NCI-H2107 treated with DMSO at 0.1 percent for 48 hours (cell line): Measurements from ENCODE around the gene QKI.

Experiments
- DNase-seq: peaks from one replicate; lab custom pipeline; 2025; ENCODE audit not compliant: unreplicated experiment; lab: John Stamatoyannopoulos, UW

The QKI gene

DNA sequence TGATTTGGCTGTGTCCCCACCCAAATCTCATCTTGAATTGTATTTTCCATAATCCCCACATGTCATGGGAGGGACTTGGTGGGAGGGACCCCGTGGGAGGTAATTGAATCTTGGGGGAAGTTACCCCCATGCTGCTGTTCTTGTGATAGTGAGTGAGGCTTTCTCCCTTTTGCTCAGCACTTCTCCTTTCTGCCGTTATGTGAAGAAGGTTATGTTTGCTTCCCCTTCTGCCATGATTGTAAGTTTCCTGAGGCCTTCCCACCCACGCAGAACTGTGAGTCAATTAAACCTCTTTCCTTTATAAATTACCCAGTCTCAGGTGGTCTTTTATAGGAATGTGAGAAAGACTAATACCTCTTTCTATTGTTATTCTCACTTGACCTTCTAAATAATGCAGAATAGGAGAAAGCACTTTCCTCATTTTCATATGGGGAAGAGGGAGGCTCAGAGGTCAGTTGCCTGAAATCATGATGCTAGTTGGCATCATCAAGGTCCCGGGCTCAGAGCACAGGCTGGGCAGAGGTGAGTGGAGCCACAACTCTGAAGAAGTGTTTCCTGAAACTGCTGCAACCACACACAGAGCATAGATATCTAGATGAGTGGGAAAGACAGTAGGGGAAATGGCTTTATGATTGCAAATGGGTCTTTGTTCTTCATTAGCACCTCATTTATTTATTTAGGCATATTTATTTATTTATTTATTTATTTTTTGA is 191.0 kb downstream of the QKI start:
- no peak for DNase-seq

DNA sequence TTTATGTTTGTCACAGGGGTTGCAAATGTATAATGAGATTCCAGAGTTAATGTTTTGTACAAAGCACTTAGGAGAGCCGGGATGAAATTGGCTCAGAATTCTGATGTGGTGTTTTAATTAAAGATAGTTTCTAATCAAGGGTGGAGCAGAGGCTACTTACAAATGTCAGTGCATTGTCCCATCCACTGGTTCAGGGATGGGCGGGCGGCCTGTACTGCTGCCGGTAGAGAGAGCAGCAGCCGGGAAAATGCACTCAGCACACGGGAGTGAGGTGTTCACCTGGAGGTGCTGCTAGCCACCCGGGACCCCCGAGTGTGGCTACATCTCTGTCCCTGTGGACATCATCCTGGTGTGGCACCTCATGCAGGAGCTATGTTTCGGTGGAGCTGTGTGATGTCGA is 193.3 kb downstream of the QKI start:
- DNase-seq, result no peak

DNA sequence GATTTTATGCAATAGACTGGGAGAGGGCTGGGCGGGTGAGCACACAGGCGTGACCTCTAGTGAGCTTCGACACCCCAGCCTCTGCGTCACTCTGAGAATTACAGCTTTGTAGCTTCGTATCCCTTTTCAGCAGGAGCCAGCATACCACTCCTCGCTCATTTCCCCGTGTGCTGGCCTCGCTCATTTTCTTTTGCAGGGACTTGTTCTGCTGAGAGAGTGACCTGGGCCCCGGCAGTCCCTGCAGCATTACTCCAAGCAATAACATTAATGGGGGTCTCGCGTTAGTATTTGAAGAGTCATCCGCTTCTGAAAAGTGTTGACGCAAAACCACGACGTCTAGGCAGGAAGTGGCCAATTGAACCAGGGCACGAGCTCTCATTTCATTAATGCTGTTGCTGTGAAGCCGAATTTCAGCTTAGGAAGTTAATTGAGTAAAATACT is 193.7 kb downstream of the QKI start:
- DNase-seq, result no peak

DNA sequence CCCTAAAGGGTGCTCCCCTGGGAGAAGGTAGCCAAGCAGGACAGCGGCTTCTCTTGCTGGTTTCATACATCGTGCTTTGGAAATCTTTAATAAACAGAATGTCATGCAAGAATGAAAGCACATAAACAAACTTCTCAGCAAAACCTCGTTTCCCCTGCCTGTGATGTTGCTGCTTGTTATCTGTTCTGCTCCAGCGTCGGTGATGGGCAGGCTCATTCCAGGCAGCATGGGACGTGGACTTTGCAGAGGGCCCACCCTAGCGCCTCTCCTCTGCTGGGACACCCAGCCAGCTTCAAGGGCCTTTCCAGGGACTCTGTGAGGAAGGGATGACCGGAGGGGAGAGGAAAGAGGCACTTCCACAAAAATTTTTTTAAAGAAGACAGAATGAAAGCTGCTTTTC is 197.7 kb downstream of the QKI start:
- no peak for DNase-seq

DNA sequence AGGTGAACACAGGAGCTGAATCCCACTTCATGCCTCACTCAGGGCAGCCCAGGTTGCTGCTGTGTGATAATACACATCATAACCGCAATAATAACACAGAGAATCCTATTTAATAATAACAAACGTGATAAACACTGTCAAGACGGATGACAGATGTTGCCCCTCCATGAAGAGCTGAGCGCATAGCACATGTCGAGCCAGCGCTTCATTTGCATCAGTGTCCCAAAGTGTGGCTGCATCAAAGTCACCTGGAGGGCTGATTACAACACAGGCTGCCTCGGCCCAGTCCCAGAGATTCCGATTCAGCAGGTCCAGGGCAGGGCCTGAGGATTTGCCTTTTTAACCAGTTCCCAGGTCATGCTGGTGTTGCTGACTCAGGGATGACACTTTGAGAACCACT is 198.5 kb downstream of the QKI start:
- DNase-seq, result no peak

DNA sequence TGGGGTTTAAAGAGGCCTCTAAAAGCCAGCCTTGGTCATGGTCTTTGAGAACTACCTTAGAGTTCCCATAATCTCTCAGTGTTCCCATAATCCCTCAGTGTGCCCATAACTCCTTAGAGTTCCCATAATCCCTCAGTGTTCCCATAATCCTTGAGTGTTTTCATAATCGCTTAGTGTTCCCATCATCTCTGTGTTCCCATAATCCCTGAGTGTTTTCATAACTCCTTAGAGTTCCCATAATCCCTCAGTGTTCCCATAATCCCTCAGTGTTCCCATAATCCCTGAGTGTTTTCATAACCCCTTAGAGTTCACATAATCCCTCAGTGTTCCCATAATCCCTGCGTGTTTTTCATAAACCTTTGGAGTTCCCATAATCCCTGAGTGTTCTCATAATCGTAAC is 199.2 kb downstream of the QKI start:
- no peak for DNase-seq

DNA sequence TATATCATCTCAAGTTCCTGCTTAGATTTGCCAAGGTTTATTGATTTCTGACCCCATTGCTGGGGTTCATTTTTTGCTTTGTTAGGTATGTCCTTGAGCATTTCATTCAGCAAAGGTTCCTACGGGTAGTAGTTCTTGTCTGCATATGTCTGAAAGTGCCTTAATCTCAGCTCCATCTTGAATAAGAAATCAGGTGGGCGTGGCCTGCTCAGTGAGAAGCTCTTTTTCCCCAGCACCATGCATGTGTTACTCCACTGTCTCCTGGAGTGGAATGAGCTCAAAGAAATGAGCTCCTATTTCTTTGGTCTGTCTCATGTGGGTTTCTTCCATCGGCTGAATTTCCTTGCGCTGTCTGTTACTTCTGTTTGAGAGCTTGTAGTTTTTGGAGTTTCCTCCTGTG is 201.9 kb downstream of the QKI start:
- no peak for DNase-seq

DNA sequence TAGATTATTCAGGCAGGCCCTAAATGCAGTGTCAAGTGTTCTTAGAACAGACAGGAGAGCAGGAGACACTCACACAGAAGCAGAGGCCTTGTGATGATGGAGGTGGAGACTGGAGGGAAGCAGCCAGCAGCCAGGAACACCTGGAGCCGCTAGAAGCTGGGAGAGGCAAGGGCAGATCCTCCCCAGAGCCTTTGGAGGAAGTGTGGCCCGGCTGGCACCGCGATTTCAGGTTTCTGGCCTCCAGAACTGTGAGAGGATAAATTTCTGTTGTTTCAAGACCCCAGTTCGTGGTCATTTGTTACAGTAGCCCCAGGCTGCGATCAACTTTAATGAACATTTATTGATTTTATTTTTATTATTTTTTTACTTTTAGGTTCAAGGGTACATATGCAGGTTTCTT is 203.0 kb downstream of the QKI start:
- DNase-seq, result no peak

DNA sequence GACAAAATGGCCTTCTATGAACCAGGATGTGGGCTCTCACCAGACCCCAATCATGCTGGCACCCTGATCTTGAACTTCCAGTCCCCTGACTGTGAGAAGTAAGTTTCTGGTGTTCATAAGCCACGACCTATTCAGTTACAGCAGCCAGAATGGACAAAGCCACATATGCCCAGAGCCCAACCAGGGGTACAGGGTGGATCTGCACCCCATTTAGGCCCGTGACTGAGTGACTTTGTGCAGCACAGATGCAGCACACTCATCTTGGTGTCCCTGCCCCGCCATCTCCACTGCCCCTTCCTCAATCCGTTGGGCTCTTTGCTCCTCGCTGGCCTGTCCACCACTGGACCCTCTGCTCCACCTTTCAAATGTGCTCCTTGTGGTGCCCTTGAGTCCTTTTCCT is 205.6 kb downstream of the QKI start:
- DNase-seq, result no peak

DNA sequence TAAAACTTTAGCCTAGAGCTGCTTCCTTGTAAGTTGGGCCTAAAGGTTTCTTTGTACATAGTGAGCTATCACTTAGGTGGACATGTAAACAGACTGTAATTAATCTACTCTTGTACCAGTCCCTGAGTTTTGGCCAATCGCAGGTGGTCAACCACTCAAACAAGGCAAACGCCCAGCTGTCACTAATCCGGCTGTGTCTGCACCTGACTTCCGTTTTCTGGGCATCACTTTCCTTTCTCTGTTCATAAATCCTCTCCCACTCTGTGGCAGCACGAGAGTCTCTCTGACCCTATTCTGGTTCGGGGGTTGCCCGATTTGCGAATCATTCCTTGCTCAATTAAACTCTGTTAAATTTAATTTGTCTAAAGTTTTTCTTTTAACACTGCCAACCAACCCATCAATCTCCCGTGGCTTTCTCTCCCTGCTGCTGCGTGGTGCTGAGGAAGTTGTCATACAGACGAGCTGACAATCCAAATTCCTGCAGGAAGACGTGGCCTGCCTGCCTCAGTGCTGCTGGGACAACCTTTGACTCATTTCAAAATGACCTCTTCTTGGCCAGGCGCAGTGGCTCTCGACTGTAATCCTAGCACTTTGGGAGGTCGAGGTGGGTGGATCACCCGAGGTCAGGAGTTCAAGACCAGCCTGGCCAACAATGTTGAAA is 206.3 kb downstream of the QKI start:
- DNase-seq, result no peak

DNA sequence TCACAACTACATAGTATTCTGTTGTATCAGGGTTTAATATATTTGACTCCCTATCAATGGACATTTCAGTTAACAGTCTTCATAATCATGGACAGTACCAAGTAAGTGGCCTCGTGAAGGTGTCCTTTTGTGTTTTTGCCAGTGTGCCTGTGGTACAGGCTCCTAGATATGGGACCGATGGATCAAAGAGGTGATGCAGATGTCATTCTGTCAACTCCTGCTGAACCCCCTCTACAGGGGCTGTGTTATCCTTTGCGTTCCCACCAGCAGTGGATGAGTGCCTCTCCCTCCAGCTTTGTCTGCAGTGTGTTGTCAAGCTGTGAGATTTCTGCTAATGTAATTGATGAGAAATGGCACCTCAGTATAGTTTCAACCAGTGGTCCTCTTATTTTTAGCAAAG is 210.7 kb downstream of the QKI start:
- no peak for DNase-seq

DNA sequence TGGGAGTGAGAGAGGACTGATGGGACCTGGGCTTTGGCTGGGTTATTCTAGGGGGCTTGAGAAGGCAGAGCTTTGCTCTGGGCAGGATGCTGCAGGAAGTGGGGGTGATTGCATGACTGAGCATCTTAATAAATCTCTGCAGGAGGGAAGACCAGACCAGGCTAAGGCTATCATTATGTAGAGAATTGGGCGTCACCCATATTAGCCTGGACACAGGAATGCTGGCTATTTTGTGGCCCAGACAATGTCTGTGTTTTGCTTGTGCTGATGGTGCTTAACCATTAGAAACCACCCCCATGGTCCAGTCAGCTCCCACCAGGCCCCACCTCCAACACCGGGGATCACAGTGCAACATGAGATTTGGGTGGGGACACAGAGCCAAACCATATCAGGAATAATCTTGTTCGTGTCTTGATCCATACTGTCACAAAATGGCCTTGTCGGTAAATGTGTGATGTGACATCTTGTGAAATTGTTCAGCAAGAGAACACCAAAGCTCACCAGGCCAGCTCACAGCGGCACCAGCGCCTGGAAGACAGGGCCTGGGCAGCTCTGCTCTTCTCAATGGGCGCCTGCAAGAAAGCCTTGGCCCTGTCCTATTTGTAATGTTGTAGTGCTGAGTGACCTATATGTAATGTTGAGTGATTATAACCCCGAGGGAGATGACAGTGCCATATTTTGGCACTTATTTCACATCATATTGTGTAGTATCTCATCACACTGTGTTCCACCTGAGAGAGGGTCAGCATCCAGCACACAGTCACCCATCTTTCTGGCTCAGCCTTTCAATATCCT is 211.8 kb downstream of the QKI start:
- DNase-seq, result no peak

DNA sequence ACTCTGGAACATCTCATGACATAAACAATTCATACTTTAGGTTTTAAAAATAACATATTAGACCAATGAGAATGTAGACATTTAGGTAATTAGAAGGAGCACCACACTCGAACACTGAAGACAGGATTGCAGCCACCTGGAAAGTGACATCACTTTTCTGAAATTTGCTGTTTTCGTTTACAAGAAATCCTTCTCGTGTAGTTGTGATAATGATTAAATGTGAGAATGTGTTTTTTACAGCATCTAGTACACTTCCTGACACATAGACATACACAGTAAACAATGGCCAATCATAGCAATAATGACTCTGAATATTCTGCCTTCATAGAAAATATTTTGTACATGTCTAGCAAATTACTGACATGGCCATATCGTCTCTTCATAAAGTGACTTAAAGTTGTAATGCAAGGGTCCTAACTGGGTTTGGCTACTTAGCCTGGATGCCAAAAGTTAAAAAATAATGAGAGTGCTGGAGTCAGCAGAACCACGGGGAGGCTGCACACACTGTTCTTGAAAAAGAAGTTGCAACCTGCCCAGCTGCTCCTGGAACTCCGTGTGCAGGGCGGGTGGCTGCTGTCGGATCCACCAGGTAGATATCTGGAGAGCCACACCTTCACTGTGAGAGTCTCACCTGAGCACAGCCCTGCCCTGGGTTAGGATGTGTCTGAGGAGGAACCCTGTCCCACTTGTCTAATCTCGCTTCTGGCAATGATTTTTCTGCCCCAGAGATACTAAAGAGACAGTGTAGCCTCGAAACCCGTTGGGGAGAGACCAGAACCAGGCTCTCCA is 212.9 kb downstream of the QKI start:
- DNase-seq, result no peak
